Glutamatergic neuron (in vitro differentiated cells): Measurements from ENCODE around the gene BTNL3. TPM values are rescaled to one million over a fixed set of nuclear protein-coding genes. Genes with fewer than 3 reads are reported as not detected.

Experiments used
- DNase-seq: peaks from one replicate; pipeline ENCODE4 v3.0.0; 2022
- H3K27ac Mint-ChIP-seq: one replicate; pipeline ENCODE4 v1.8.0; 2020; ENCODE audit warnings: mild to moderate bottlenecking, mixed read lengths, inconsistent platforms; ENCODE audit not compliant: unreplicated experiment
- H3K27me3 Mint-ChIP-seq: one replicate; pipeline ENCODE4 v1.8.0; 2020; ENCODE audit warnings: mild to moderate bottlenecking, moderate library complexity, mixed read lengths, inconsistent platforms; ENCODE audit not compliant: unreplicated experiment
- H3K36me3 Mint-ChIP-seq: one replicate; pipeline ENCODE4 v1.8.0; 2020; ENCODE audit warnings: mild to moderate bottlenecking, mixed read lengths, inconsistent platforms; ENCODE audit not compliant: unreplicated experiment
- H3K4me1 Mint-ChIP-seq: one replicate; pipeline ENCODE4 v1.8.0; 2020; ENCODE audit warnings: mild to moderate bottlenecking, low read depth, mixed read lengths, inconsistent platforms; ENCODE audit not compliant: unreplicated experiment
- H3K4me3 Mint-ChIP-seq: one replicate; pipeline ENCODE4 v1.8.0; 2020; ENCODE audit warnings: mild to moderate bottlenecking, mixed read lengths, inconsistent platforms; ENCODE audit not compliant: unreplicated experiment
- H3K9me3 Mint-ChIP-seq: one replicate; pipeline ENCODE4 v1.8.0; 2020; ENCODE audit warnings: mild to moderate bottlenecking, moderate library complexity, mixed read lengths, inconsistent platforms; ENCODE audit not compliant: unreplicated experiment
- CTCF ChIP-seq: fragments of 200-600 bp; sonication (generic); IDR thresholded peaks from one replicate; pipeline ENCODE4 v1.5.0; 2021; ENCODE audit not compliant: partially characterized antibody, unreplicated experiment
- total RNA-seq: library from RNA; stranded (reverse); fragmentation: NEBNext Ultra II Directional; extraction: Animal tissue kit (Norgen Biotek cat#: 25700); gene quantifications from one replicate; pipeline ENCODE4 v1.2.1, GENCODE V29; 2021; ENCODE audit not compliant: unreplicated experiment

The BTNL3 gene
- total RNA-seq, 1 donor from 2014 or later, result not detected

- Mint-ChIP-seq H3K9me3 (peaks cover 12% of the 10 kb centered on the region), H3K27ac (no peak overlapping the region), H3K4me1 (no peaks in the 10 kb centered on the region), H3K4me3 (no peak overlapping the region), H3K36me3 (peaks cover 19% of the 10 kb centered on the region), H3K27me3 (no peaks in the 10 kb centered on the region)
- TF ChIP-seq CTCF, result no peak
- DNase-seq, result no peak
These were observed 35.8 kb downstream of the BTNL3 start for GRCh38 chr5:181024245-181025064.

DNA sequence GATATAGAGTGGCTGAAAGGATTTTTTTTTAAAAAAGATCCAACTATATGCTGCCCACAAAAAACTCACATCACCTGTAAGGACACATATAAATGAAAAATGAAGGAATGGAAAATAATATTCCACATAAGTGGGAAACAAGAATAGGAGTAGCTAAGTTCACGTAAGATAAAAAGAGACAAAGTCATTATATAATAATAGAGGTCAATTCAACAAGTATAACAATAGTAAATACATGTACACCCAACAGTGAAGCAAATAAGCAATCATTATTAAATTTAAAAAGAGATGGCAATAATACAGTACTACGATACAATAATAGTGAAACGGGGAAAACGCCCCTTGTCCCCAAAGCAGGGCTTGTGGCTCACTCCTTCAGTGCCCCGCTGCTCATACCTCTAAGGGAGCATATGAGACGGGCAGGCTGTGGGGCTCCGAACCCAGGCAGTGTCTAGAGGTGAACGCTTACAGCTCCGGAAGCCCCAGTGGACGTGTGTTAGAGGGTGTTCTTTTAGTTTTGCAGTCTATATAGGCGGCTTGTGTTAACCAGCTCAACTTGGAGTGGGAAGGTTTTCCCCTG, 38.9 kb downstream of the BTNL3 start:
- no peaks in the 10 kb centered on the region for H3K4me1 Mint-ChIP-seq
- H3K9me3 Mint-ChIP-seq, result peaks cover 6% of the 10 kb centered on the region
- DNase-seq, result no peak
- H3K27me3 Mint-ChIP-seq, result no peaks in the 10 kb centered on the region
- H3K36me3 Mint-ChIP-seq, result peaks cover 12% of the 10 kb centered on the region
- no peak overlapping the region for H3K4me3 Mint-ChIP-seq
- no peak for TF ChIP-seq CTCF
- no peak overlapping the region for H3K27ac Mint-ChIP-seq

- H3K4me1 Mint-ChIP-seq, result no peaks in the 10 kb centered on the region
- H3K4me3 Mint-ChIP-seq, result peak overlapping the region; percentile 82
- peak overlapping the region; percentile 71 for H3K27ac Mint-ChIP-seq
- H3K36me3 Mint-ChIP-seq, result peaks cover 12% of the 10 kb centered on the region
- TF ChIP-seq CTCF, result no peak
- no peaks in the 10 kb centered on the region for H3K27me3 Mint-ChIP-seq
- DNase-seq, result no peak
- H3K9me3 Mint-ChIP-seq, result peaks cover 6% of the 10 kb centered on the region
These were observed 39.6 kb downstream of the BTNL3 start for GRCh38 chr5:181028032-181028819.

DNA sequence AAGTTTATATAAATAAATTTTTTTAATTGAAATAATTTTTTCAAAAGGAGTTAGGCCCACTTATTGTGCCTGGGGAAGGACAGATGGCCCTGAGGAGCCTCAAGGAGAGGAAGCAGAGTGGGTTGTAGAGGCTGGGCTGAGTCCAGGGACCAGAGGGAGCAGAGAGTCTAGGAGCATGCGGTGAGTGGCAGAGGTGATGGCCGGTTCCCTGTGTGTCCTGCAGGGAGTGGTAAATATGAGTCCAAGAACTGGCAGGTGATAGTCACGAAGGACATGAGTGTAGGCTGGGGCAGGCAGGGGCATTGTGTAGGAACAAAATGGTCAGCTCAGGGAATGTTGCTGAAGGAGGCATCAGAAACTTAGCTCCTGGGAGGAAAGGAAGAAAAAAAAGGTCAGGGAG, 43.1 kb downstream of the BTNL3 start:
- no peaks in the 10 kb centered on the region for H3K27me3 Mint-ChIP-seq
- H3K9me3 Mint-ChIP-seq, result peaks cover 5% of the 10 kb centered on the region
- H3K4me1 Mint-ChIP-seq, result no peaks in the 10 kb centered on the region
- no peak overlapping the region for H3K27ac Mint-ChIP-seq
- H3K36me3 Mint-ChIP-seq, result peaks cover 5% of the 10 kb centered on the region
- H3K4me3 Mint-ChIP-seq, result no peak overlapping the region
- TF ChIP-seq CTCF, result no peak
- DNase-seq, result no peak
